Measurements from ENCODE around the gene PPP2R2C.

DNA sequence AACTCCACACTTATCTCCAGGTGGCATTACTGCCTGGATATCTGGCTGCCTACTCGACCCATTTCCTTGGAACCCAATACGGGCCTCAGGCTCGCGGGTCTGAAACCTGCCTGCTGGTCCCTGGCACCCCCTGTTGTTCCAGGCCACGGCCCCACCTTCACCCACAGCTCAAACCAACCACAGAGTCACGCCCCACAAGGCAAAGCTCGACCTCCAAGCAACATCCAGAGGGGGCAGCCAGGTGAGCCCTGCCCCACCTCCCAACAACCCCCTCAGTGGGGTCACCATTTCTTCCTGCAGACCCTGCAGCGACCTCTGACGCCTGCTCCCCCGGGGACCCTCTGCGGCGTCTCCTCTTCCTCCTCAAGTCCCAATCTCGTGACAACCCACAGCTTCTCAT, 126.5 kb downstream of the PPP2R2C start:
- TF ChIP-seq, protein P1, sequence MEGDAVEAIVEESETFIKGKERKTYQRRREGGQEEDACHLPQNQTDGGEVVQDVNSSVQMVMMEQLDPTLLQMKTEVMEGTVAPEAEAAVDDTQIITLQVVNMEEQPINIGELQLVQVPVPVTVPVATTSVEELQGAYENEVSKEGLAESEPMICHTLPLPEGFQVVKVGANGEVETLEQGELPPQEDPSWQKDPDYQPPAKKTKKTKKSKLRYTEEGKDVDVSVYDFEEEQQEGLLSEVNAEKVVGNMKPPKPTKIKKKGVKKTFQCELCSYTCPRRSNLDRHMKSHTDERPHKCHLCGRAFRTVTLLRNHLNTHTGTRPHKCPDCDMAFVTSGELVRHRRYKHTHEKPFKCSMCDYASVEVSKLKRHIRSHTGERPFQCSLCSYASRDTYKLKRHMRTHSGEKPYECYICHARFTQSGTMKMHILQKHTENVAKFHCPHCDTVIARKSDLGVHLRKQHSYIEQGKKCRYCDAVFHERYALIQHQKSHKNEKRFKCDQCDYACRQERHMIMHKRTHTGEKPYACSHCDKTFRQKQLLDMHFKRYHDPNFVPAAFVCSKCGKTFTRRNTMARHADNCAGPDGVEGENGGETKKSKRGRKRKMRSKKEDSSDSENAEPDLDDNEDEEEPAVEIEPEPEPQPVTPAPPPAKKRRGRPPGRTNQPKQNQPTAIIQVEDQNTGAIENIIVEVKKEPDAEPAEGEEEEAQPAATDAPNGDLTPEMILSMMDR (IDR thresholded peaks at IDR 0.05), result no peak
- no peak for TF ChIP-seq POLR2A (IDR thresholded peaks at IDR 0.05)

All from heart left ventricle (tissue), 13 donors.